Umbilical cord (tissue), 2 donors: ENCODE data around the gene TRIO. TPM values are rescaled to one million over a fixed set of nuclear protein-coding genes. Genes with fewer than 3 reads are reported as not detected.
"Not testable (repeated sequence)": the region's sequence is repeated elsewhere in the genome, so short reads cannot be mapped to it uniquely, and the experiment has no call there.

ENCODE experiments used
- DNase-seq: peaks from one replicate; pipeline ENCODE4 v3.0.0-alpha.2; 2015; ENCODE audit warnings: low spot score
- total RNA-seq: library from RNA; depleted of rRNA; stranded (reverse); fragments of >200 nt; gene quantifications from one replicate; pipeline ENCODE4 v1.2.3, GENCODE V29; 2014; ENCODE audit warnings: low replicate concordance; ENCODE audit not compliant: insufficient read depth

The TRIO gene
- total RNA-seq, 1 donor from 2014 or later = 170 TPM

DNA sequence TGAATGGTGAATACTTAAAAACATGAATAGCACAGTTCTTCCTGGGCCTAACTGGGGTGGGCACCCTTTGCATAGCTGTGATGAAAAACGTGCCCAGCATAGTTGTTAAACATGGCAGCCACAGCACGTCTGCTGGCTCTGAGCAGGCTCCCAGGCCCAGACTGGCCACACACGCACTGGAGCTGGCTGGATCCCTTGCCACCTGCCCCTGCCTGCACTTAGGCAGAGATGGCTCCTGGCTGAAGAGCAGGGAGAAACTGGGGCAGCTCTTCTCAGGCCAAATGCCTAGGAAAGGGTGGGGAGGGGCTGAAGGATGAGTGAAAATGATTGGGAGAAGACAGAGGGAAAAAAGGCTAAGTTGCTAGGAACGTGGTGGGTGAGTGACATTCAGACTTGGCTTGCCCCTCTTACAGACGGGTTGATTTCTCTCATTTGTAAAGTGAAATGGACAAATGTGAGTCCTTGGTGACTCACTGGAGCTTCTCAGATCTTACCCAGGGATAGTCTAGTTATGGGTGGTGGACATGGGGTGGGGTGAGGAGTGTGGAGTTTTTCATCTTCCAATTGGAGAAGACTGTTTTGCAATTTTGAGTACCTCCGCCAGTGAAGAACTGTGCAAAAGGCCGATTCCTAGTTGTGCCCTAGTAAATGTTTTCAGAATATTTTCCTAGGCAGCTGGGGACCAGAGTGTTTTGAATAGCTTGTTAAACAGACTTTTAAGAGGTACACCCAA, 42.4 kb downstream of the TRIO start:
- DNase-seq = no peak

DNA sequence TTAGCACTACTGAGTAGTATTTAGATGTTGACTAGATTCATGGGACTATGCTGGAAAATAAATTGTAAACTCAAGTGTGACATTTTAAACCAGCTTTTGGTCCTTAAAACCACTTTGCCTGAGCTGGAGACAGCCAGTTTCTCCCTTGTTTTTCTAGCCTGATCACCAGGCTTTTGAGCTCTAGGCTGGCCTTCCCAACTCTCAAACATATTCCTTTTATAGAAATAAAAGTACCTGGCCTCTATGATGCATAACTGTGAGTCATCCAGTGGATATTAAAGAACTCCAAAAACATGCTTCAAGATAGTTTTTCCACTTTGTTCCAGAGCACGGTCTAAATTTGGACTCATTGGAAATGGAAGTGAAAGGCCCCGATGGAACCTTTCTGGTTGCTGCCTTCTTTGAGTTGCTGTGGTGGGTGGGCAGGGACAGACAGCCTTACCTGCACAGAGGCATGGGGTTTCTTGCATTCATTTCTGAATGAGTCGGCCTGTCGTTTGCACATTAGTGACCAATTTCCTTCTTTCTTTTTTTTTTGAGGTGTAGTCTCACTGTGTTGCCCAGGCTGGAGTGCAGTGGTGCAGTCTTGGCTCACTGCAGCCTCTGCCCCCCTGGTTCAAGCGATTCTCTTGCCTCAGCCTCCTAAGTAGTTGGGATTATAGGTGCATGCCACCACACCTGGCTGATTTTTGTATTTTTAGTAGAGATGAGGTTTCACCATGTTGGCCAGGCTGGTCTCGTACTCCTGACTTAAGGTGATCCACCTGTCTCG, 43.1 kb downstream of the TRIO start:
- DNase-seq = peak; percentile 72

DNA sequence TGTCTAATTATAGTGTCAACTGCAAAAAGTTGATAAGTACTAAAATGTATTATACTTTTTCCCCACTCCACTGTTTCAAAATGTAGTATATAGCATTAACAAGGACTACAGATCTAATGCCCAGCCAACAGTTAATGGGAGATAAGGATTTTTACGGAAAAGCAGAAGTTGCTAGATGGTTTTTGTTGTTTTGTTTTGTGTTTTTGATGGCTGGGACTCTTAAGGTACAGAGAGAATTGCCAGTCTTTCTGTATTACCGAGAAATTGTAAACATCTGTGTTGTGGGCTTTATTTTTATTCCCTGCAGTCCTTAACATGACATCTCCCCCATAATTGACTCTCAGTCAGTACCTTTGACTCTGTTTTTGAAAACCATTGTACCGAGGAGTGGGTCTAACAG, 44.0 kb downstream of the TRIO start:
- DNase-seq = no peak

DNA sequence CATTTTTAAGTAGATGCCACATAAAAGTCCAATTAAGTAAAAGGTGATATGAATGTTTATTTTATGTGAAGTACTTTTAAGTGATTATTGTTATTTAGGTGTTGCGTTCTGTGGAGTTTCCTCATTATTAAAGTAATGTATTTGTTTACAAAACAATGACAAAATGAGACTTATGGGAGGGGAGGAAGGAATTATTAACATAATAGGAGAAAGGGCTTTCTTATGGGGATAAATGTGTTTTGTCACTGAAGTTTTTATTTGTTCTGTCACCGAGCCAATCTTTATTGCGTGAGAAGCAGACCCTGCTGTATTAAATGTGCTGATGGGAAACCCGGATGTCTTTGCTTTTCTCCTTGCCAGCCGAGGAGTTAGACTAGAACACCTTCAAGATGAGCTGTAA, 44.5 kb downstream of the TRIO start:
- DNase-seq = no peak

DNA sequence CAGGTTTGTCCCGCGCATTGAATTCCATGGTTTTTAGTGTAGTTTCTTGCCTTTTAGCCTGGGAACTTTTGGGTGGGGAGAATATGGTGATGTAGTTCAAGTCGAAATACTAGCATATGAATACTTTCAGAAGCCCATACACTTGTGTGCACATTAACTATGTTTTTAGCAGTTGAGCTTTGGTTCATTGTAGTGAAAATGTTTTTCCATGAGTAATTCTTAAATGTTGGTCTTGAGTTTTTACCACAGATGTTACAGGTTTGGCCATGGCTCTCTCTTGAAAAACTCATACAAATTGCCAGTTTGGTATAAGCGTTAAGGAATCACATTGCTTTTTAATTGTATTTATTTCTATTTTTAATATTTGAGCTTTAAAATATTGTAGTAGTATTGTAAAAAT, 45.6 kb downstream of the TRIO start:
- no peak for DNase-seq

DNA sequence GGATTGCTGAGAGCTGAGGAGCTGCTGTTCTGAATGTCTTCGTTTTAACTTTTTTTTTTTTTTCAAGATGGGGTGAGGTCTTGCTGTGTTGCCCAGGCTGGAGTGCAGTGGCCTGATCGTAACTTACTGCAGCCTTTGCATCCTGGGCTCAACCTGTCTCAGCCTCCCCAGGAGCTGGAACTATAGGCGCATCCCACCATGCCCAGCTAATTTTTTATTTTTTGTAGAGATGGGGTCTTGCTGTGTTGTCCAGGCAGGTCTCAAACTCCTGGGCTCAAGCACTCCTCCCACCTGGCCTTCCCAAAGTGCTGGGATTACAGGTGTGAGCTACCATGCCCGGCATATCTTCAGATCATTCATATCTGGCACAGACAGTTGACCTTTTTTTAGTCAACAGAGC, 46.5 kb downstream of the TRIO start:
- no peak for DNase-seq

DNA sequence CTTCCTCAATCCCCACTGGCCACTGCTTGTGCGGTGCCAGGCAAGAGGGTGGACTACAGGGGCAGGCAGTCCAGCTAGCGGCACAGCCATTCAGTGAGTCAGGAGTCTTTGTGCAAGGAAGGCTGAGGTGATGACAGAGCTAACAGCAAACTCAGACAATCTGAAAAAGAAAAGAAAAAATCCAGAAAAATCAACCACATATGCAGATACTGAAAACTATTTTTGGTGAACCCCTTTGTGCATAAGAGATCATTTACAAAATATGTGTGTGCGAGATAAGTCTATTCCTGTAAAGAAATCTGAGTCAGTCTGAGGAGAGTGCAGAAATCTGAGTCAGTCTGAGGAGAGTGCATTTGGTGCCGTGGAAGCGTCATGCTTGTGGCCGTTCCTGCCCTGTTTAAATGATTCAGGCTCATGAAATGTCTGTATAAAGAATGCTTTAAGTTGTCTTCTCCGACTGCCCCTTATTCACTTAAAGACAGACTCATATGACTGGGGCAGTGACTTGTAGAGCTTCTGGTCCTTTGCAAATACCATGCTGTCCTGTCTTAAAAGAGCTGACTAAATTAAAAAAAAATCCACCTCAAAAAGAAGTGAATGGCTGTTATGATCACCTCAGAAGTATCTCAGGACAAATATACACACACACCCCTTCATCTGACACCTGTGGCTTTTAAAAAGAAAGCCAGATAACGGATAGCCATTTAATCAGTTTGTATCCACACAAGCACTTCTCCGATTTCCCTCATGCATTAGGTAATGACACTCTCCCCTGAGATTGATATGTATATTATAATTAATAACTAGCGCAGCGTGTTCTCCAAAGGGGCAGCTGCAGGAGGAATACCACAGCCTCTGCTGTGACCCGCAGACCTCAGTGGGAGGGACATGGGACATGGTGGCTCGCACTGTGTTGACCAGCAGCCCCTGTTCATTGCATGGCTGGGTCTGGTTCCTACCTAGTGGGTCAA, 47.3 kb downstream of the TRIO start:
- DNase-seq = peak; percentile 94

DNA sequence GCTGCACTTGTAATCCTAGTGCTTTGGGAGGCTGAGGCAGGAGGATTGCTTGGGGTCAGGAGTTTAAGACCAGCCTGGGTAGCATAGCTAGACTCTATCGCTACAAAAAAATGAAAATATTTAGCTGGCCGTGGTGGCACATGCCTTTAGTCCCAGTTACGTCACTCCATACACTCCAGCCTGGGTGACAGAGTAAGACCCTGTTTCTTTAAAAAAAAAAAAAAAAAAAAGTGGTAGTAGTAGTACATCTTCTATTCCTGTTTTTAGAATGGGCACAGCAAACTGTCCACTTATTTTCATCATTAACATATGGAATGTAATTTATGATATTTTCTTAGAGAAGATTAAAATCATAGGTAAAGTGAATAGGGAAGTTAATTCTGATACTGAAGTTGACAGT, 48.2 kb downstream of the TRIO start:
- DNase-seq = no peak

DNA sequence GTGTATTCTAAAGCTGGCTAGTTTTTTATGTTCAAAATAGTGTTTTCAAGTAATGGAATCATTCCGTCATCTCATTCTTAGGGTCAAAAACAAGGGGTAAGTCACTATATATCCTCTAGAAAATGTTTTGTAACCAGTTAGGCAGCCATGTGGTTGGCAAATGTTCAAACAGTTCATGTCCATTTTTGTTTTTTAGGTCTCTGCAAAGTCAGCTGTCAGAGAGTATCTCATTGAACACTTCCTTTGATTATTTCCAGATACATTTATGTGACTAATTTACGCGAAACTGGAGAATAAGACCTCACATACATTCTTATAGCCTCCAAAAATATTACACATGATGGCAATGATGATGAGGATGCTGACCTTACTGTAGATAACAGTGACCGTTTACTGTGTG, 50.4 kb downstream of the TRIO start:
- DNase-seq = peak; percentile 60

DNA sequence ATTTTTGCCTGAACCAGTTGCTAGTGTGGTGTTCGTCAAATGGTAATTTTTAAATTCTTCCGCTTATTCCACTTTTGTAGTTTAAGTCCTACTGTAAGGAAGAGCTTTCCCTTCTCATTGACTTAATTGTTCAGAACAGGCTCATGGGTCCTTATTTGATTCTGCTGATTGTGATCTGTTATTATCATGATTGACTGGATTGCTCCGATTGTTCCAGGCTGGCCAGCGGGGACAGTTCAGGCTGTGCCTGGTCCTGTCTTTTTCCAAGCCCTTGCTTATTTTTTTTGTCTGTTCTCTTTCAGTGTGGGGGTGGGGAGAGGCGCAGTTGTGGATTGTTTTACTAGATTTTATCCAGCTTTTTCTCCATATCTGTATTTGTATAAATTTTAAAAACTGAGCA, 52.4 kb downstream of the TRIO start:
- no peak for DNase-seq

DNA sequence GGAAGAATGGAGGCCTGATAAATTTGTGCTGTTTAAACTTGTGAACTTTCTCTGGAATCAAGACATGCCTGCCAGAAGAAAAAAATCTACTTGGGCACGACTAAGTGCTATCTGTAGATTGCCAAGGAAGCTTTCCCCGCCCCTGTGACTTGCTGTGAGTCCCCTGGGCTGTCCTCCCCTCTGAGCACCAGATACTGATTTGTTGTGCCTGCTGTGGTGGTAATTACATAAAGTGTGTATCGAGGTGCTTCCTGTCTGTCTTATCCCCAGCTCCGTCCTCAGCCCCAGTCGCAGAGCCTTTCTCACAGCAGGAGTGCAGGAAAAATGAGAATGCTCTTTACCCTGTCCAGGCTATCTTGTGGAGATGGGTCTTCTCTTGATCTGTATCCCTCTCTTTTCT, 53.9 kb downstream of the TRIO start:
- no peak for DNase-seq

DNA sequence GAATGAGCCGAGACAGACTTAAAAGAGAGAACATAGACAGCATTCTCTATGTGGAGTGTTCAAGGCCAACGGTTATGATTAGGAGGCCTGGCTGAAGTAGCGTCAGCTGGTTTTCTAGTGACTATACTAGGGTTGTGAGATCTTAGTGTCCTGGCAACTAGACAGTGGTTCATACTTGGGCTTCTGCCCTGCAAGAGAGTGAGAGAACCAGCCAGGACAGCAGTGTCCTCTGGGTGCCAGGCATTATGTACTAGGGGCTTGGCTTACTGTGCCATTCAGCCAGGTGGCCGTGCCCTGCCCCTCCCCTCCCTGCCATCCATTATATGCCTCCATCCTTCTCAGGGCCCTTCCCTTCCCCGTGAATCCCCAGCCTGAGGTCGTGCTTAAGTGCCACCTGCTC, 56.8 kb downstream of the TRIO start:
- no peak for DNase-seq

DNA sequence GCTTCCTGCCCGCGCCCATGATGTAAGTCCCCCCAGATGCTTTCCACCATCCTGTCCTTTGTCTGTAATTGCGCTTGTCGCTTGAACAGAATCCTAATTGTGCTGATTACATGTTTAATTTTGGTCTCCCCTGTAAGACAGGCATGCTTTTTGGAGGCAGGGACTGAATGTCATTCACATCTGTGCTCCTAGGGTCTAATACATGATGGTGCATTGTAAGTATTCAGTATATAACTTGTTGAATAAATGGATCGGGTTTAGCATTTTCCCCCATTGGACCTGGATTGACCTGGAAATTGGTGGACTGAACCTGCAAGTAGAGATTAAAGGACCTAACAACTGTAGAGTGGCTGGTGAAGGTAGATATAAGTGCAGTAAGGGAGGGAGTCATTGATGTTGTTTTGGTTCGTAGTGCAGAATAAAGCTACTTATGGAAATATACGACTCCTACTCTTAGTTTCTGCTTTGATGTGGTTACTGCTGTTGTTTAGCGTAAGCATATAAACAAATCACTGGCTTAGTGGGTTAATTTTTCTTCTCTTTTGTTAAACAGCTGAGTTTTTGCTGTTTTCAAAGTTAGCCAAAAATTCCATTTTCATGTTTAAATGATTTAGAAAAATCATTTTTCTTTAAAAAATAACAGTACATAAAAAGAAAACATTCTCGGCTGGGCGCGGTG, 57.3 kb downstream of the TRIO start:
- DNase-seq = no peak

DNA sequence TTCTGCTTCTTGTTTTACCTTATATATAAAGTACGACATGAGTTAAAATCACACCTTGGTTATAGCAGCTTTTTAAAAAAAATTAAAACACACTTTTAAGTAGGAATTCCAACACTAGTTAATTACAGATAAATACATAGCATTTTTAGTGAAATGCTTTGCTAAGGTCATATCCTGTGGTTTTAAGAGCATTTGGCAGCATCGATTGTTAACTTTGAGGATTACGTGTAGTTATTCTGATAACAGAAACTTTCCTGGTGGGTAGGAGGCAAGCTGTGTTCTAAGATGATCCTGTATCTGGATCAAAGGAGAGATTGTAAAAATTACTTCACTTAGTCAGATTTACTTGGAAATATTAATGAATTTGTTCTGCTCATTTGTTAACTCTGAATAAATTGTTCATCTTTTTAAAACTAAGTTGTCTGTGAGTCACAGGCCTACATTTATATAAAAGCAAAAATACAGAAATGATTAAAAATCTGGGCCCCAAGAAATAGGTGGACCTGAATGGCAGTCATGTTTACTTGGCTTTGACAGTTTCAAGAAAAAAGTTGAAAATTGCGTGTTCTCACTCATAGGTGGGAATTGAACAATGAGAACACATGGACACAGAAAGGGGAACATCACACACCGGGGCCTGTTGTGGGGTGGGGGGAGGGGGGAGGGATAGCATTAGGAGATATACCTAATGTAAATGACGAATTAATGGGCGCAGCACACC, 58.3 kb downstream of the TRIO start:
- DNase-seq = no peak

DNA sequence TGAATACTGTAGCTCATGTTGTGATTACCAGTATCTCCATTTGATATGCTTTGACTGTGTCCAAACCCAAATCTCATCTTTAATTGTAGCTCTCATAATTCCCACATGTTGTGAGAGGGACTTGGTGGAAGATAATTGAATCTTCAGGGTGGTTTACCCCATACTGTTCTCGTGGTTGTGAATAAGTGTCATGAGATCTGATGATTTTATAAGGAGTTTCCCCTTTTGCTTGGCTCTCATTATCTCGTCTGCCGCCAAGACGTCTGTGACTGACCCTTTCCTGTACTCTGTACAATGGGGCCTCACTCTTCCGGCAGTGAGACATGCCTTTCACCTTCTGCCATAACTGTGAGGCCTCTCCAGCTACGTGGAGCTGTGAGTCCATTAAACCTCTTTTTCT, 59.3 kb downstream of the TRIO start:
- no peak for DNase-seq

DNA sequence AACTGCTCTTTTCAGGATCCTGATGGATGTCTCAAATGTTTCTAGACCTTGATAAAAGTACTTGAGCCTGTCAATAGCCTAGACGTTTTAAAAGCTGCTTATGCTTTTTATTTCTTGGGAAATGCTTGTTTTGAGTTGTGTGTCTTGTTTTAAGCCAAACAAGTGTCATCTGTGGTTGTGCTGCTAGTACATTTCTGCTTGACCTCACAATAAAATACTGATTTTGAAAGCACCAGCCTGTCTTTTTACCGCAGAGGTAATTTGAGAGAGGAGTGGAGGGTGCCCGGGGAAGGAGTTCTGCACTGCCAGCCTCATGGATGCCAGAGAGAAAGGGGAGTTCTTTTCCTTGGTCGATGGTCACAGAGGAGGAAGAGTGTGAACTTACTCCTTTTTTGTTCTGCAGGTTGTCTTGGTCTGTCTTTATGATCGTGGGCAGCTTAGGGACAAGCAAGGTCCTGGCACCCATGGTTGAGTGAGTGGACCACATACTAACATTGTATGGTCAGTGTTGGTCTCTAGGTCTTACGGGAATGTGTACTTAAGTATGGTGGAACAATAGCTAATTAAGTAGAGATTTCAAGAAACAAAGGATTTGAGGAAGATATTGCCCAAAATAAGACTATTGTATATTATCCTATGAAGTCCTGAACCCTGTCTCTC, 61.0 kb downstream of the TRIO start:
- DNase-seq = no peak

DNA sequence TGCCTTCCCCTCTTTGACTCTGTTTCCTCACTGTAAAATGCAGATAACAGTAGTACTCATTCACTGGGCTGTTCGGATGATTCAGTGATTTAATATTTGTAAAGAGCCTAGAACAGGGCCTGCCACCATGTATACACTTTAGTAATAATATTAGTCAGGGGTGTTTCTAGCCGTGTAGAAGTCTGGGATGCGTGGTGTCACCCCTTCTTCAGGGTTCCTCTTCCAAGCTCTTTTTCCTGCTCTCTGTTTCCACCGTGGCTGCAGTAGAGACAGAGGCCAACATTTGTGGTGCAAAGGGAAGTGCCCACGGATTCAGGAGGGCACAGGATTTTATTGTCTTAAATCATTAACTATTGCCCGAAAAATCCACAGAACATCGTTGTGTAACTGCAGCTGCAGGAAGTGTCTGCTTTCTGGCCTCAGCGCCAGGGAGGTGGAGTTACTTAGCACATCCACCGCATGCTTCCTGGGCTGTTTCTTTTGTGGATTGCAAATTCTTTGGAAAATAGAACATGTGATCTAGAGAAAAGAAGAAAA, 61.7 kb downstream of the TRIO start:
- peak; percentile 47 for DNase-seq

DNA sequence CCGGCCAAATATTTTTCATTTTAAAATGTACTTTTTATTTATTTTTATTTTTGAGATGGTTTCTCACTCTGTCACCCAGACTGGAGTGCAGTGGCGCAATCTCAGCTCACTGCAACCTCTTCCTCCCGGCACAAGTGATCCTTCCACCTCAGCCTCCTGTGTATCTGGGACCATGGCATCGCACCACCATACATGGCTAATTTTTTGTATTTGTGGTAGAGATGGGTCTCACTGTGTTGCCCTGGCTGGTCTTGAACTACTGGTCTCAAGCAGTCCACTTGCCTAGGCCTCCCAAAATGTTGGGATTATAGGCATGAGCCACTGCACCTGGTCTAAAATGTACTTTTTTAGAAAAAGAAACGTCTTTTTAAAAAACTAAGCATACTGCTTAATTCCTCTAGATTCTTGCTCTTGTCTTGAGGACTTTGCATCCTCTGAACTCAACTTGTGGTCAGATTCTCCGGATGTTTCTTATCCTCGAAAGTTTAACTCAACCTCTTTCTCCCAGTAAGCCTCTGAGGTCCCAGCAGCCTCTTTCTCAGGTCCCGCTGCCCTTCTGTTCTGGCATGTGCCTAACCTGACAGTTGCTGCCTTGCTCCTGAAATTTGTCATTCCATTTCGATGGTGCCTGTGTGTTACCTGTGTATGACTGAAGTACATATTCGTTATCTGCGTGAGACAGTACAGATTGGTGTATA, 63.0 kb downstream of the TRIO start:
- no peak for DNase-seq

DNA sequence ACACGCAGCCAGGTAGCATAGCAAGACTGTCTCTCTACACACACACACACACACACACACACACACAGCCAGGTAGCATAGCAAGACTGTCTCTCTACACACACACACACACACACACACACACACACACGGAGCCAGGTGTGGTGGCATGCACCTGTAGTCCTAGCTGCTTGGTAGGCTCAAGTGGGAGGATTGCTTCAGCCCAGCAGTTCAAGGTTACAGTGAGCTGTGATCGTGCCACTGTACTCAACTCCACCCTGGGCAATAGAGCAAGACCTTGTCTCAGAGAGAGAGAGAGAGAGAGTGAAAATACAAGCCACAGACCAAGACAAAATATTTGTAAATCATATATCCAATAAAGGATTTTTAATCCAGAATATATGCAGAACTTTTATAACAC, 64.3 kb downstream of the TRIO start:
- not testable (repeated sequence) for DNase-seq
